OCI-LY7 (cell line): ENCODE data around the gene PRAME.

Experiments
- EZH2phosphoT487 ChIP-seq: fragments of 200-600 bp; sonication (generic); IDR thresholded peaks from 2 replicates; pipeline ENCODE4 v1.6.1; 2018; ENCODE audit warnings: low read depth, borderline replicate concordance, mild to moderate bottlenecking, mixed run types, antibody characterized with exemption, low read length, moderate library complexity, mixed read lengths
- TF ChIP-seq, protein P1 (sequence below): fragments of 200-600 bp; sonication (generic); conservative IDR thresholded peaks from 2 replicates; pipeline ENCODE4 v1.5.1; 2014; ENCODE audit warnings: mild to moderate bottlenecking, antibody characterized with exemption, low read length, moderate library complexity, mixed read lengths

DNA sequence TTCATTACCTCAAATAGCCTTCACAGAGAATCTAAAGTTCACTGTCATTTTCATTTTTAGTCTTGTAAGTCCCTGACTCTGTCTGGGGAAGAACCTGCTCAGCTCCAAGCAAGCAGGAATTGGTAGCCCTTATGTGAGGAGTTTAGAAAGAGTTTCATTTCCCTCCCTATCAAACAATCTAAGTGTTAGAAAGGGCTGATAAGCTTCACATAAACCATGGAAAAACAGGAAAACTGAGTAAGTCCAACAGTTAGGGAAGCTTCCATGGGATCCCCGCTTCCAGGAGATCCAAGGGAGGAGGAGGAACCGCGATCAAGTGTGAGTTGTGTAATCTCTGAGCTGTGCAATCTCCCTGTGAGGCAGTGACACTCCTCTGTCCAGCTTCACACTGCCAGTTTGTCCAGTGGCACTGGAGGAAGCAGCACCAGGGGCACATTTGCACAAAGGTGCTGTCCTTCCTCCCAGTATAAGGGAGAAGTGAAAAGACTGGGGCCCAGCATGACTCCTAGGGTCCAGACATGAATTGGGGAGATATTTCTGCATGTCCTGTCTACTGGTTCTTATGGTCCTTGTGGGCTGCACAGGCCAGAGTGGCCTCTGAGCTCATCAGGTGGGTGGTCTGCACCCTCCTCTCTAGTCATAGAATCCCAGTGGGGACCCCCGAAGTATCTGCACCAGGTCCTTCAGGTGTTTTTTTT lies 4.3 kb downstream of the PRAME start:
- TF ChIP-seq, protein P1, sequence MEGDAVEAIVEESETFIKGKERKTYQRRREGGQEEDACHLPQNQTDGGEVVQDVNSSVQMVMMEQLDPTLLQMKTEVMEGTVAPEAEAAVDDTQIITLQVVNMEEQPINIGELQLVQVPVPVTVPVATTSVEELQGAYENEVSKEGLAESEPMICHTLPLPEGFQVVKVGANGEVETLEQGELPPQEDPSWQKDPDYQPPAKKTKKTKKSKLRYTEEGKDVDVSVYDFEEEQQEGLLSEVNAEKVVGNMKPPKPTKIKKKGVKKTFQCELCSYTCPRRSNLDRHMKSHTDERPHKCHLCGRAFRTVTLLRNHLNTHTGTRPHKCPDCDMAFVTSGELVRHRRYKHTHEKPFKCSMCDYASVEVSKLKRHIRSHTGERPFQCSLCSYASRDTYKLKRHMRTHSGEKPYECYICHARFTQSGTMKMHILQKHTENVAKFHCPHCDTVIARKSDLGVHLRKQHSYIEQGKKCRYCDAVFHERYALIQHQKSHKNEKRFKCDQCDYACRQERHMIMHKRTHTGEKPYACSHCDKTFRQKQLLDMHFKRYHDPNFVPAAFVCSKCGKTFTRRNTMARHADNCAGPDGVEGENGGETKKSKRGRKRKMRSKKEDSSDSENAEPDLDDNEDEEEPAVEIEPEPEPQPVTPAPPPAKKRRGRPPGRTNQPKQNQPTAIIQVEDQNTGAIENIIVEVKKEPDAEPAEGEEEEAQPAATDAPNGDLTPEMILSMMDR: no peak
- no peak for TF ChIP-seq EZH2phosphoT487
